Measurements from ENCODE around the gene OR13C8.
"Not testable (repeated sequence)": the region's sequence is repeated elsewhere in the genome, so short reads cannot be mapped to it uniquely, and the experiment has no call there.

Gene OR13C8

GRCh38 chr9:104568868-104569267 lies at the start of gene OR13C8:
Gene OR13C8 (plus strand): TSS chr9:104569168. CDS start chr9:104569168, 0 bp downstream.
- Histone ChIP-seq H3K27ac (ENCODE audit: low read length) (no peak within 1 kb of the TSS), H3K9me3 (ENCODE audit: insufficient read depth, low read depth, low read length) (peaks cover 6% of the 10 kb centered on the region; the same call in 1 of the 2 replicates), H3K36me3 (ENCODE audit: insufficient read depth, low read depth, low read length) (no peaks in the 10 kb centered on the region), H3K4me3 (ENCODE audit: low read length) (no peak within 1 kb of the TSS), H3K9ac (ENCODE audit: low read depth, low read length) (no peak within 1 kb of the TSS), H3K27me3 (ENCODE audit: insufficient read depth, low read length) (no peaks in the 10 kb centered on the region), H3K4me1 (ENCODE audit: insufficient read depth, low read length) (no peaks in the 10 kb centered on the region)

- not testable (repeated sequence) for H3K9ac ChIP-seq (ENCODE audit: low read depth, low read length); H3K4me1 ChIP-seq (ENCODE audit: insufficient read depth, low read length); H3K27me3 ChIP-seq (ENCODE audit: insufficient read depth, low read length); H3K36me3 ChIP-seq (ENCODE audit: insufficient read depth, low read depth, low read length); H3K27ac ChIP-seq (ENCODE audit: low read length); H3K4me3 ChIP-seq (ENCODE audit: low read length); H3K9me3 ChIP-seq (ENCODE audit: insufficient read depth, low read depth, low read length)
These were observed 48.7 kb upstream of the OR13C8 start for GRCh38 chr9:104520241-104520640.

GRCh38 chr9:104527109-104527508 lies 41.9 kb upstream of the OR13C8 start, which contains the start of gene OR13C4:
Gene OR13C4 (minus strand): TSS chr9:104527209. CDS start chr9:104527209, 0 bp downstream.
- 0 out of 2 replicates have a peak, but pooled peaks cover 8% of the 10 kb centered on the region for H3K9me3 ChIP-seq (ENCODE audit: insufficient read depth, low read depth, low read length)
- H3K9ac ChIP-seq (ENCODE audit: low read depth, low read length): no peak within 1 kb of the TSS
- H3K27ac ChIP-seq (ENCODE audit: low read length): no peak within 1 kb of the TSS
- H3K27me3 ChIP-seq (ENCODE audit: insufficient read depth, low read length): no peaks in the 10 kb centered on the region
- H3K36me3 ChIP-seq (ENCODE audit: insufficient read depth, low read depth, low read length): no peaks in the 10 kb centered on the region
- H3K4me1 ChIP-seq (ENCODE audit: insufficient read depth, low read length): no peaks in the 10 kb centered on the region; the same call in 1 of the 2 replicates
- no peak within 1 kb of the TSS for H3K4me3 ChIP-seq (ENCODE audit: low read length)

GRCh38 chr9:104536756-104537155 lies 32.2 kb upstream of the OR13C8 start, which contains the start of gene OR13C3:
Gene OR13C3 (minus strand): TSS chr9:104536856. CDS start chr9:104536723, 133 bp downstream.
- peaks cover 4% of the 10 kb centered on the region; the same call in 1 of the 2 replicates for H3K4me1 ChIP-seq (ENCODE audit: insufficient read depth, low read length)
- H3K27me3 ChIP-seq (ENCODE audit: insufficient read depth, low read length): no peaks in the 10 kb centered on the region
- H3K36me3 ChIP-seq (ENCODE audit: insufficient read depth, low read depth, low read length): no peaks in the 10 kb centered on the region
- no peak within 1 kb of the TSS for H3K27ac ChIP-seq (ENCODE audit: low read length)
- no peak within 1 kb of the TSS for H3K9ac ChIP-seq (ENCODE audit: low read depth, low read length)
- no peaks in the 10 kb centered on the region for H3K9me3 ChIP-seq (ENCODE audit: insufficient read depth, low read depth, low read length)
- H3K4me3 ChIP-seq (ENCODE audit: low read length): no peak within 1 kb of the TSS

GRCh38 chr9:104539275-104539674 lies 29.7 kb upstream of the OR13C8 start:
- H3K4me1 ChIP-seq (ENCODE audit: insufficient read depth, low read length): no peaks in the 10 kb centered on the region
- no peak overlapping the region for H3K9ac ChIP-seq (ENCODE audit: low read depth, low read length)
- no peak overlapping the region for H3K4me3 ChIP-seq (ENCODE audit: low read length)
- H3K9me3 ChIP-seq (ENCODE audit: insufficient read depth, low read depth, low read length): no peaks in the 10 kb centered on the region
- H3K27ac ChIP-seq (ENCODE audit: low read length): no peak overlapping the region
- H3K27me3 ChIP-seq (ENCODE audit: insufficient read depth, low read length): no peaks in the 10 kb centered on the region
- no peaks in the 10 kb centered on the region for H3K36me3 ChIP-seq (ENCODE audit: insufficient read depth, low read depth, low read length)

GRCh38 chr9:104544644-104545043 lies 24.3 kb upstream of the OR13C8 start:
- H3K4me3 ChIP-seq (ENCODE audit: low read length): no peak overlapping the region
- H3K27me3 ChIP-seq (ENCODE audit: insufficient read depth, low read length): no peaks in the 10 kb centered on the region
- H3K9me3 ChIP-seq (ENCODE audit: insufficient read depth, low read depth, low read length): no peaks in the 10 kb centered on the region
- no peak overlapping the region for H3K27ac ChIP-seq (ENCODE audit: low read length)
- no peaks in the 10 kb centered on the region for H3K4me1 ChIP-seq (ENCODE audit: insufficient read depth, low read length)
- H3K9ac ChIP-seq (ENCODE audit: low read depth, low read length): no peak overlapping the region
- no peaks in the 10 kb centered on the region for H3K36me3 ChIP-seq (ENCODE audit: insufficient read depth, low read depth, low read length)

- no peaks in the 10 kb centered on the region for H3K36me3 ChIP-seq (ENCODE audit: insufficient read depth, low read depth, low read length)
- H3K4me3 ChIP-seq (ENCODE audit: low read length): no peak overlapping the region
- no peaks in the 10 kb centered on the region for H3K4me1 ChIP-seq (ENCODE audit: insufficient read depth, low read length)
- no peaks in the 10 kb centered on the region for H3K27me3 ChIP-seq (ENCODE audit: insufficient read depth, low read length)
- H3K9ac ChIP-seq (ENCODE audit: low read depth, low read length): no peak overlapping the region
- no peak overlapping the region for H3K27ac ChIP-seq (ENCODE audit: low read length)
- no peaks in the 10 kb centered on the region for H3K9me3 ChIP-seq (ENCODE audit: insufficient read depth, low read depth, low read length)
These were observed 15.7 kb upstream of the OR13C8 start for GRCh38 chr9:104553261-104553660.

GRCh38 chr9:104555521-104555920 lies 13.4 kb upstream of the OR13C8 start:
- no peaks in the 10 kb centered on the region for H3K36me3 ChIP-seq (ENCODE audit: insufficient read depth, low read depth, low read length)
- H3K27ac ChIP-seq (ENCODE audit: low read length): no peak overlapping the region
- H3K9me3 ChIP-seq (ENCODE audit: insufficient read depth, low read depth, low read length): no peaks in the 10 kb centered on the region
- H3K4me1 ChIP-seq (ENCODE audit: insufficient read depth, low read length): no peaks in the 10 kb centered on the region
- no peak overlapping the region for H3K9ac ChIP-seq (ENCODE audit: low read depth, low read length)
- H3K27me3 ChIP-seq (ENCODE audit: insufficient read depth, low read length): no peaks in the 10 kb centered on the region
- no peak overlapping the region for H3K4me3 ChIP-seq (ENCODE audit: low read length)

GRCh38 chr9:104556830-104557634 lies 11.9 kb upstream of the OR13C8 start:
- Histone ChIP-seq H3K9ac (ENCODE audit: low read depth, low read length) (no peak overlapping the region), H3K36me3 (ENCODE audit: insufficient read depth, low read depth, low read length) (no peaks in the 10 kb centered on the region), H3K27me3 (ENCODE audit: insufficient read depth, low read length) (no peaks in the 10 kb centered on the region), H3K4me3 (ENCODE audit: low read length) (no peak overlapping the region), H3K9me3 (ENCODE audit: insufficient read depth, low read depth, low read length) (no peaks in the 10 kb centered on the region), H3K27ac (ENCODE audit: low read length) (no peak overlapping the region), H3K4me1 (ENCODE audit: insufficient read depth, low read length) (no peaks in the 10 kb centered on the region)

- Histone ChIP-seq H3K4me1 (ENCODE audit: insufficient read depth, low read length) (no peaks in the 10 kb centered on the region), H3K36me3 (ENCODE audit: insufficient read depth, low read depth, low read length) (no peaks in the 10 kb centered on the region), H3K27me3 (ENCODE audit: insufficient read depth, low read length) (no peaks in the 10 kb centered on the region), H3K27ac (ENCODE audit: low read length) (no peak overlapping the region), H3K4me3 (ENCODE audit: low read length) (no peak overlapping the region), H3K9me3 (ENCODE audit: insufficient read depth, low read depth, low read length) (no peaks in the 10 kb centered on the region), H3K9ac (ENCODE audit: low read depth, low read length) (no peak overlapping the region)
These were observed 4.6 kb upstream of the OR13C8 start for GRCh38 chr9:104564358-104564757.

- no peaks in the 10 kb centered on the region for H3K27me3 ChIP-seq (ENCODE audit: insufficient read depth, low read length)
- no peak overlapping the region for H3K9ac ChIP-seq (ENCODE audit: low read depth, low read length)
These were observed 3.6 kb downstream of the OR13C8 start for GRCh38 chr9:104572612-104573011.

GRCh38 chr9:104575456-104575855 lies 6.5 kb downstream of the OR13C8 start:
- H3K27ac ChIP-seq (ENCODE audit: low read length): no peak overlapping the region
- peaks cover 6% of the 10 kb centered on the region; the same call in 1 of the 2 replicates for H3K9me3 ChIP-seq (ENCODE audit: insufficient read depth, low read depth, low read length)
- no peaks in the 10 kb centered on the region for H3K4me1 ChIP-seq (ENCODE audit: insufficient read depth, low read length)
- H3K4me3 ChIP-seq (ENCODE audit: low read length): no peak overlapping the region
- no peaks in the 10 kb centered on the region for H3K36me3 ChIP-seq (ENCODE audit: insufficient read depth, low read depth, low read length)
- no peak overlapping the region for H3K9ac ChIP-seq (ENCODE audit: low read depth, low read length)
- H3K27me3 ChIP-seq (ENCODE audit: insufficient read depth, low read length): no peaks in the 10 kb centered on the region

More at GRCh38 chr9:104572612-104573011, 3.6 kb downstream of the OR13C8 start:
- H3K27ac ChIP-seq (ENCODE audit: low read length): no peak overlapping the region
- H3K9me3 ChIP-seq (ENCODE audit: insufficient read depth, low read depth, low read length): peaks cover 6% of the 10 kb centered on the region; the same call in 1 of the 2 replicates
- H3K4me1 ChIP-seq (ENCODE audit: insufficient read depth, low read length): no peaks in the 10 kb centered on the region
- H3K4me3 ChIP-seq (ENCODE audit: low read length): no peak overlapping the region
- no peaks in the 10 kb centered on the region for H3K36me3 ChIP-seq (ENCODE audit: insufficient read depth, low read depth, low read length)
